ENCODE results near the gene POP5. TPM values are rescaled to one million over a fixed set of nuclear protein-coding genes. Genes with fewer than 3 reads are reported as not detected.
"Not testable (repeated sequence)": the region's sequence is repeated elsewhere in the genome, so short reads cannot be mapped to it uniquely, and the experiment has no call there.

The POP5 gene
- total and polyA plus RNA-seq, 7 experiments from 2014 or later = 42.9 to 141 (median 78.4) TPM

DNA sequence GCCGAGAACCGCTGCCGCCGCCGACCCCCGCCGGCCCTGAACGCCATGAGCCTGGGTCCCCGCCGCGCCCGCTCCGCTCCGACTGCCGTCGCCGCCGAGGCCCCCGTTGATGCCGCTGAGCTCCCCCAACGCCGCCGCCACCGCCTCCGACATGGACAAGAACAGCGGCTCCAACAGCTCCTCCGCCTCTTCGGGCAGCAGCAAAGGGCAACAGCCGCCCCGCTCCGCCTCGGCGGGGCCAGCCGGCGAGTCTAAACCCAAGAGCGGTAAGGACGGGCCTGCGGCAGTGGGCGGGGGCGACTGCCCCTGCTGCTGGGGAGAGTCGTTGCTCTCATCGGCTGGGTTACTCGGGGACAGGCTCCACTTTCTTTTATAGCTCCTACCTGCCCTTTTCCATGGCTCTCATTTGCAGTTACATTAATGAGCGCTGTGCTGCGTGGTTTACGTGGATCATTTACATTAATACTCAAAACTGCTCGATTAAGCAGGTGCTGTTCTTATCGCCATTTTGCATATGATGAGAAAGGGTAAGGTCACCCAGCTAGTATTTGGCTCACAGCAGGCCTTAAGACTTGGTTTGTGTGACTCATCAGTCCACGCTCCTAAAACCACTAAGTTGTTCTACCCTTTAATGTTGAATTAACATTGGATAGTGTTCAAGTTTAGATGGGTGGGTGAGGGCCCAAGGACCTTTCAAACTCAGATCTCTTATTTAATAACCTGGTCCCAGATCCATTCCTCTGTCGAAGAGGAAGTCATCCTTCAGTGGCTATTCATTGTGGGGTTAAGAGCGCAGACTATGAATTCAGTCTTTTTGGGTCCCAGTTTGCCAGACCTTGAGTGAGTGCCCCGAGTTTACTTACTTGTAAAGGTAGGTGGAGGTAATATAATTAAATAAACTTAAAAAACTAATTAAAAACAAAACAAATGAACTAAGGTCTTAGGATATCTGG lies 46.2 kb downstream of the POP5 start:
- H3K4me1 Mint-ChIP-seq = peaks cover 33 to 56% (median 52%) of the 10 kb centered on the region in 7 donors

DNA sequence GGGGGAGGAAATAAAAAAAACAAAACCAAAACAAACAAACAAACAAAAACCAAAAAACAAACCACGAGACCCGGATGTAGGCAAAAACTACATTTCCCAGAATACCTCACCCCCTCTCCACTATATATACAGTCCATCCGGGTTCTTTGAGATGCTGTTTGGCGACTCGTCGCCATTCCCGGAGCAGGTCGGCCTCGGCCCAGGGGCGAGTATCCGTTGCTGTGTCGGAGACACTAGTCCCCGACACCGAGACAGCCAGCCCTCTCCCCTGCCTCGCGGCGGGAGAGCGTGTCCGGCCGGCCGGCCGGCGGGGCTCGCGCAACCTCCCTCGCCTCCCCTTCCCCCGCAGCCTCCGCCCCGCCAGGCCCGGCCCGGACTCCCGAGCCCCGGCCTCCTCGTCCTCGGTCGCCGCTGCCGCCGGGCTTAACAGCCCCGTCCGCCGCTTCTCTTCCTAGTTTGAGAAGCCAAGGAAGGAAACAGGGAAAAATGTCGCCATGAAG lies 46.9 kb downstream of the POP5 start, which contains the start of gene RNF10:
RNF10 (plus strand) TSS at position 154 of the 500 bp plus-strand sequence. CDS start 456 bp downstream, outside the sequence.
- Histone ChIP-seq H3K36me3 (ENCODE audit: control insufficient read depth in 2 of 3, insufficient read depth in 3 of 3, low read length in 3 of 3) (peaks cover 0 to 10% (median 0%) of the 10 kb centered on the region in 3 experiments), H3K9me3 (ENCODE audit: control insufficient read depth in 2 of 3, low read length in 3 of 3) (no peaks in the 10 kb centered on the region), H3K4me1 (ENCODE audit: control insufficient read depth in 2 of 2, insufficient read depth in 2 of 2, low read length in 2 of 2) (peaks cover 34 to 40% of the 10 kb centered on the region in 2 donors), H3K4me3 (ENCODE audit: low read length) (peak within 1 kb of the TSS; percentile 92), H3K27me3 (ENCODE audit: control insufficient read depth in 2 of 2, insufficient read depth in 2 of 2, low read length in 2 of 2) (no peaks in the 10 kb centered on the region), H3K27ac (ENCODE audit: low read depth, low read length) (peak within 1 kb of the TSS; percentile 97)
- peaks cover 0 to 2% (median 0%) of the 10 kb centered on the region in 5 donors for H3K27me3 Mint-ChIP-seq
- ATAC-seq = peak; percentile 84
- peaks cover 28 to 57% (median 54%) of the 10 kb centered on the region in 7 donors for H3K4me1 Mint-ChIP-seq
- H3K27ac Mint-ChIP-seq = peak within 1 kb of the TSS; percentile 90 to 95 (median 95)
- peak within 1 kb of the TSS; percentile 87 to 98 (median 96) for H3K4me3 Mint-ChIP-seq
- intact Hi-C loops (cut with micrococcal nuclease) = loop anchor here (1.0 to 10.0 kb wide), 11 partner anchors 38 to 931 kb away; partner anchors contain the start of genes COX6A1 (in 2 of the 2), POP5 (in 2 of the 2), C12orf43 (in 1 of the 2) and DYNLL1 (in 1 of the 2)
- H3K36me3 Mint-ChIP-seq = peaks cover 0 to 17% (median 0%) of the 10 kb centered on the region in 5 donors
- H3K9me3 Mint-ChIP-seq = peaks cover 0 to 2% (median 0%) of the 10 kb centered on the region in 11 donors
- DNase-seq = peak; percentile 61 to 88 (median 85)
- ChIA-PET CTCF (no interaction called here), POLR2A (interaction anchor here (0.9 to 3.8 kb wide), 7 partner anchors 27 to 333 kb away, joined by 3 to 26 read pairs (median 5); partner anchors contain the start of genes DYNLL1, POP5, RNU4-1 and RPLP0)

More for the DNA sequence above, 46.2 kb downstream of the POP5 start:
- ChIA-PET POLR2A (interaction anchor here (0.6 to 3.8 kb wide), 12 partner anchors 9 to 334 kb away, joined by 3 to 26 read pairs (median 4); partner anchors contain the start of genes DYNLL1, POP5, RNU4-1 and RPLP0), CTCF (interaction anchor here (0.8 kb wide), 1 partner anchor 370 kb away, joined by 5 read pairs; no protein-coding TSS in a partner anchor)
- peak overlapping the region; percentile 90 to 95 (median 94) for H3K27ac Mint-ChIP-seq
- DNase-seq = peak in 6 of 9 donors; percentile 39 to 60 (median 56)
- intact Hi-C loops (cut with micrococcal nuclease) = loop anchor here (1.0 to 10.0 kb wide), 12 partner anchors 39 to 930 kb away; partner anchors contain the start of genes COX6A1 (in 2 of the 2), POP5 (in 2 of the 2), ACADS (in 1 of the 2) and C12orf43 (in 1 of the 2)
- Histone ChIP-seq H3K27ac (ENCODE audit: low read depth, low read length) (peak overlapping the region; percentile 97), H3K4me3 (ENCODE audit: low read length) (peak overlapping the region; percentile 92), H3K4me1 (ENCODE audit: control insufficient read depth in 2 of 2, insufficient read depth in 2 of 2, low read length in 2 of 2) (peaks cover 39 to 43% of the 10 kb centered on the region in 2 donors), H3K27me3 (ENCODE audit: control insufficient read depth in 2 of 2, insufficient read depth in 2 of 2, low read length in 2 of 2) (no peaks in the 10 kb centered on the region), H3K36me3 (ENCODE audit: control insufficient read depth in 2 of 3, insufficient read depth in 3 of 3, low read length in 3 of 3) (peaks cover 0 to 13% (median 0%) of the 10 kb centered on the region in 3 experiments), H3K9me3 (ENCODE audit: control insufficient read depth in 2 of 3, low read length in 3 of 3) (no peaks in the 10 kb centered on the region)
- H3K27me3 Mint-ChIP-seq = peaks cover 0 to 2% (median 0%) of the 10 kb centered on the region in 5 donors
- peak; percentile 68 for ATAC-seq
- peaks cover 0 to 2% (median 0%) of the 10 kb centered on the region in 11 donors for H3K9me3 Mint-ChIP-seq
- H3K36me3 Mint-ChIP-seq = peaks cover 0 to 17% (median 0%) of the 10 kb centered on the region in 5 donors
- peak overlapping the region; percentile 87 to 98 (median 96) for H3K4me3 Mint-ChIP-seq

DNA sequence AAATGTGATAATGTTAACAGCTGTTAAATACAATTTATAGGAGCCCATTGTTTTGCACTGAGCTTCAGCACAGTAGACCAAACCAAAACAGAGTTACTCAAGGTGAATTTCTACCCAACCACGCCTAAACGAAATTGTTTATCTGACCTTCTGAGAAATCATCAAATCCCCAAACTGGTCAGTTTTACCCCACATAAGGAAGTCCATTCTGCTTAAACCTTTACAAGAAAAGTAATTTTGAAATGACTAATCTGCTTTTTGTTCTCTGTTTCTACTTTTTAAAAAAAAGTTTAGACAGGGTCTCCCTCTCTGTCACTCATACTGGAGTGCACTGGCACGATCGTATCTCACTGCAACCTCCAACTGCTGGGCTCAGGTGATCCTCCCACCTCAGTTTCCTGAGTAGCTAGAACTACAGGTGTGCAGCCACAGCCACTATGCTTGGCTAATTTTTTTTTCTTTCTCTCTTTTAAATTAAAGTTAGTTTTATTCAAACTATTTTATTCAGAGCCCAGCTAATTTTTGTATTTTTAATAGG lies 48.4 kb downstream of the POP5 start:
- Mint-ChIP-seq H3K9me3 (peaks cover 0 to 2% (median 0%) of the 10 kb centered on the region in 11 donors), H3K4me3 (peak overlapping the region in 4 of 10 donors; percentile 2 to 44 (median 20)), H3K27me3 (peaks cover 0 to 2% (median 0%) of the 10 kb centered on the region in 5 donors), H3K27ac (peak overlapping the region in 3 of 9 donors; percentile 10 to 47 (median 16)), H3K36me3 (peaks cover 0 to 14% (median 0%) of the 10 kb centered on the region in 5 donors), H3K4me1 (peaks cover 17 to 52% (median 45%) of the 10 kb centered on the region in 7 donors)
- ChIA-PET CTCF (interaction anchor here (0.6 to 2.0 kb wide), 5 partner anchors 11 to 379 kb away, joined by 3 to 4 read pairs (median 3); partner anchors contain the start of gene SRSF9), POLR2A (interaction anchor here (0.7 to 1.2 kb wide), 5 partner anchors 9 to 64 kb away, joined by 3 to 4 read pairs (median 3); no protein-coding TSS in a partner anchor)
- DNase-seq (no peak), ATAC-seq (no peak)
- Histone ChIP-seq H3K36me3 (ENCODE audit: control insufficient read depth in 2 of 3, insufficient read depth in 3 of 3, low read length in 3 of 3) (peaks cover 0 to 12% (median 0%) of the 10 kb centered on the region in 3 experiments), H3K9me3 (ENCODE audit: control insufficient read depth in 2 of 3, low read length in 3 of 3) (no peaks in the 10 kb centered on the region), H3K4me1 (ENCODE audit: control insufficient read depth in 2 of 2, insufficient read depth in 2 of 2, low read length in 2 of 2) (peaks cover 19 to 25% of the 10 kb centered on the region in 2 donors), H3K27me3 (ENCODE audit: control insufficient read depth in 2 of 2, insufficient read depth in 2 of 2, low read length in 2 of 2) (no peaks in the 10 kb centered on the region), H3K4me3 (ENCODE audit: low read length) (no peak overlapping the region), H3K27ac (ENCODE audit: low read depth, low read length) (no peak overlapping the region)
- intact Hi-C loops (cut with micrococcal nuclease) = loop anchor here (5.0 to 10.0 kb wide), 4 partner anchors 215 to 932 kb away; partner anchors contain the start of genes C12orf43 (in 1 of the 2) and PRKAB1 (in 1 of the 2)

DNA sequence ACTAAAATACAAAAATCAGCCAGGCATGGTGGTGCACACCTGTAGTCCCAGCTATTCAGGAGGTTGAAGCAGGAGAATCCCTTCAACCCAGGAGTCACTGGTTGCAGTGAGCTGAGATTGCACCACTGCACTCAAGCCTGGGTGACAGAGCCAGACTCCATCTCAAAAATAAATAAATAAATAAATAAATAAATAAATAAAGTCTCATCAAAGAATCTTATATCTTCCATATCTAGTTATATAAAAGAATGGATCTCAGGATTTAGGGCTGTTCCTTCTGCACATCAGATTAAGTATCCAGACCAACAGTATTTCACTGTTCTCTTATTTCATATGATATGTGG lies 50.8 kb downstream of the POP5 start:
- H3K27me3 ChIP-seq (ENCODE audit: control insufficient read depth in 2 of 2, insufficient read depth in 2 of 2, low read length in 2 of 2); H3K27me3 Mint-ChIP-seq; H3K9me3 Mint-ChIP-seq; H3K4me1 ChIP-seq (ENCODE audit: control insufficient read depth in 2 of 2, insufficient read depth in 2 of 2, low read length in 2 of 2); ATAC-seq; H3K4me3 ChIP-seq (ENCODE audit: low read length); CTCF ChIA-PET; H3K9me3 ChIP-seq (ENCODE audit: control insufficient read depth in 2 of 3, low read length in 3 of 3); H3K27ac ChIP-seq (ENCODE audit: low read depth, low read length); DNase-seq: not testable (repeated sequence)
- H3K36me3 ChIP-seq (ENCODE audit: control insufficient read depth in 2 of 3, insufficient read depth in 3 of 3, low read length in 3 of 3) = peaks cover 0 to 12% (median 0%) of the 10 kb centered on the region in 3 experiments
- peak overlapping the region in 9 of 10 donors; percentile 3 to 100 (median 99) for H3K4me3 Mint-ChIP-seq
- POLR2A ChIA-PET = interaction anchor here (1.2 kb wide), 1 partner anchor 34 kb away, joined by 5 read pairs; no protein-coding TSS in a partner anchor
- peak overlapping the region in 6 of 9 donors; percentile 14 to 98 (median 96) for H3K27ac Mint-ChIP-seq
- intact Hi-C loops (cut with micrococcal nuclease) = loop anchor here (5.0 to 10.0 kb wide), 4 partner anchors 213 to 934 kb away; partner anchors contain the start of genes C12orf43 (in 1 of the 2) and PRKAB1 (in 1 of the 2)
- H3K36me3 Mint-ChIP-seq = peaks cover 0 to 12% (median 0%) of the 10 kb centered on the region in 5 donors
- peaks cover 10 to 35% (median 28%) of the 10 kb centered on the region in 7 donors for H3K4me1 Mint-ChIP-seq

DNA sequence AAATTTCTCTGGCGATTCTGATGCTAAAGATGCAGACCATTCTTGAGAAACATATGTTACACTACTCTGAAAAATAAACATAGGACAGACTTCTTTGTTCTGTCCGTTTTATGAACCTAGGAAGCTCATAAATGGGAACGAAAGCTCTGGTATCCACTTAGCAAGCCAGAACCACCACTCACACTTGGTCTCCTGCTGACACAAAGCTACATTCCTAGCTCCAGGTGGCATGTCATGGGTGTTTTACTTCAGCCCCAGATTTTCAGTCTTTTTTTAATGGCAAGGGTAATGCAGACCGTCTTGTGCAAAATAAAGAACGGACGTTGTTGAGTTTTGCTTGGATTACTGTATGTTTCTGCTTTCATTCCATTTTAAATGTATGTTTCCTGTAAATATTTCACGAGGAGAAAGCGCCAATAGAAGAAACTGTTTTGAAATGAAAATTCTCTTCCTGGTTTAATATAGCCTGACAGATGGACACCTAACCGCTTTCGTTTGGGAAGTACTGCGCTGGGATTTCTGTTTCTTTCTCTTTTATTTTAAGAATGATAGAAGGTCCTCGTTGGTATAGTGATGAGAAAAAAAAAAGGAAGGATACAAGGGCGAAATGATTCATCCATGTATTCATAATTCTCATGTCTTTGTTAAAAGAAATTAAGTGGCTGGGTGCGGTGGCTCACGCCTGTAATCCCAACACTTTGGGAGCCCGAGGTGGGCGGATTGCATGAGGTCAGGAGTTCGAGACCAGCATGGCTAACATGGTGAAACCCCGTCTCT lies 51.4 kb downstream of the POP5 start:
- no peaks in the 10 kb centered on the region for H3K9me3 ChIP-seq (ENCODE audit: control insufficient read depth in 2 of 3, low read length in 3 of 3)
- CTCF ChIA-PET = interaction anchor here (0.9 to 1.2 kb wide), 3 partner anchors 31 to 1594 kb away, joined by 3 to 4 read pairs (median 3); no protein-coding TSS in a partner anchor
- no peaks in the 10 kb centered on the region for H3K4me1 ChIP-seq (ENCODE audit: control insufficient read depth in 2 of 2, insufficient read depth in 2 of 2, low read length in 2 of 2)
- peak overlapping the region; percentile 96 to 100 (median 98) for H3K27ac Mint-ChIP-seq
- H3K36me3 Mint-ChIP-seq = peaks cover 0 to 8% (median 0%) of the 10 kb centered on the region in 5 donors
- peaks cover 10 to 30% (median 25%) of the 10 kb centered on the region in 7 donors for H3K4me1 Mint-ChIP-seq
- no peaks in the 10 kb centered on the region for H3K27me3 ChIP-seq (ENCODE audit: control insufficient read depth in 2 of 2, insufficient read depth in 2 of 2, low read length in 2 of 2)
- ATAC-seq (no peak), DNase-seq (peak in 2 of 9 donors; percentile 11 to 24)
- POLR2A ChIA-PET = interaction anchor here (1.2 to 1.8 kb wide), 5 partner anchors 26 to 61 kb away, joined by 5 to 14 read pairs (median 8); partner anchors contain the start of genes DYNLL1, POP5 and SRSF9
- H3K4me3 ChIP-seq (ENCODE audit: low read length) = peak overlapping the region; percentile 75
- peak overlapping the region; percentile 88 for H3K27ac ChIP-seq (ENCODE audit: low read depth, low read length)
- intact Hi-C loops (cut with micrococcal nuclease) = loop anchor here (1.0 to 10.0 kb wide), 9 partner anchors 34 to 935 kb away; partner anchors contain the start of genes DYNLL1 (in 2 of the 2), C12orf43 (in 1 of the 2), MLEC (in 1 of the 2) and POP5 (in 1 of the 2)
- peak overlapping the region; percentile 93 to 100 (median 99) for H3K4me3 Mint-ChIP-seq
- peaks cover 0 to 2% (median 0%) of the 10 kb centered on the region in 5 donors for H3K27me3 Mint-ChIP-seq
- peaks cover 0 to 2% (median 0%) of the 10 kb centered on the region in 11 donors for H3K9me3 Mint-ChIP-seq
- H3K36me3 ChIP-seq (ENCODE audit: control insufficient read depth in 2 of 3, insufficient read depth in 3 of 3, low read length in 3 of 3) = peaks cover 0 to 11% (median 0%) of the 10 kb centered on the region in 3 experiments
